ENCODE data around the gene EEF1AKMT1.
"Not testable (repeated sequence)": the region's sequence is repeated elsewhere in the genome, so short reads cannot be mapped to it uniquely, and the experiment has no call there.

Gene EEF1AKMT1

GRCh38 chr13:20689291-20689690 lies 84.5 kb downstream of the EEF1AKMT1 start:
- no peak for DNase-seq

- no peak for DNase-seq
Measured at GRCh38 chr13:20686863-20687579, 86.7 kb downstream of the EEF1AKMT1 start.

GRCh38 chr13:20686167-20686566 lies 87.6 kb downstream of the EEF1AKMT1 start:
- no peak for DNase-seq

GRCh38 chr13:20685092-20685491 lies 88.7 kb downstream of the EEF1AKMT1 start:
- DNase-seq = no peak

GRCh38 chr13:20684546-20684945 lies 89.2 kb downstream of the EEF1AKMT1 start:
- no peak for DNase-seq

- DNase-seq = no peak
Measured at GRCh38 chr13:20684041-20684440, 89.7 kb downstream of the EEF1AKMT1 start.

GRCh38 chr13:20682061-20682460 lies 91.7 kb downstream of the EEF1AKMT1 start:
- no peak for DNase-seq

- DNase-seq = not testable (repeated sequence)
Measured at GRCh38 chr13:20681481-20681880, 92.3 kb downstream of the EEF1AKMT1 start.

GRCh38 chr13:20680416-20681080 lies 93.2 kb downstream of the EEF1AKMT1 start:
- DNase-seq = no peak

GRCh38 chr13:20679879-20680278 lies 93.9 kb downstream of the EEF1AKMT1 start:
- DNase-seq = no peak
